Spleen (tissue), 7 donors: Measurements from ENCODE around the gene LMCD1.

ENCODE experiments used
- CTCF ChIP-seq, 11 experiments: fragments of 200-600 bp in 7 of 11; fragments of 450-650 bp in 4 of 11; sonication (generic) in 4 of 11; IDR thresholded peaks in 8 of 11; conservative IDR thresholded peaks in 3 of 11; 1 replicate in 7 of 11; 2 replicates in 4 of 11; pipeline versions ENCODE4 v1.4.0 to v1.8.0; 2016 to 2021; ENCODE audit warnings: antibody characterized with exemption in 11 of 11, inconsistent platforms in 4 of 11, mild to moderate bottlenecking in 1 of 11
- POLR2AphosphoS5 ChIP-seq, 3 donors: sonication (generic); formaldehyde crosslinking; IDR thresholded peaks; one replicate each; pipeline ENCODE4 v1.5.1; 2017; ENCODE audit warnings: antibody characterized with exemption in 3 of 3
- donor health status: DM: no; HTN: no; CAD: no; lungs with moderate emphysema.
- donor health status: DM: no; HTN: no; CAD: no.
- donor health status: DM: no; HTN: no; CAD: no.

GRCh38 chr3:8599146-8599545 lies 97.5 kb downstream of the LMCD1 start:
- no peak for TF ChIP-seq POLR2AphosphoS5 (IDR thresholded peaks at IDR 0.05)
- no peak for TF ChIP-seq CTCF (IDR thresholded peaks at IDR 0.05 in 8 of 11, conservative IDR thresholded peaks at IDR 0.05 in 3 of 11)
